ENCODE data around the gene ADSL. TPM values are rescaled to one million over a fixed set of nuclear protein-coding genes. Genes with fewer than 3 reads are reported as not detected.

Gene ADSL
- total RNA-seq, 2 donors from 2014 or later, result 56.6 to 68.8 TPM

GRCh38 chr22:40332319-40332781 lies 13.9 kb upstream of the ADSL start:
- DNase-seq (ENCODE audit: low spot score) (no peak), ATAC-seq (ENCODE audit: insufficient number of reproducible peaks, low FRiP score, low read depth) (no peak)
- TF ChIP-seq CTCF (IDR thresholded peaks at IDR 0.05), result no peak
- Histone ChIP-seq H3K36me3 (peaks cover 11% of the 10 kb centered on the region), H3K4me1 (ENCODE audit: control insufficient read depth in 1 of 2, low read depth in 2 of 2) (no peaks in the 10 kb centered on the region), H3K4me3 (no peak overlapping the region), H3K27me3 (replicated peaks; ENCODE audit: insufficient read depth) (no peaks in the 10 kb centered on the region), H3K27ac (no peak overlapping the region), H3K9me3 (no peaks in the 10 kb centered on the region)

GRCh38 chr22:40334060-40334459 lies 12.2 kb upstream of the ADSL start:
- Histone ChIP-seq H3K36me3 (peaks cover 11% of the 10 kb centered on the region), H3K9me3 (no peaks in the 10 kb centered on the region), H3K27me3 (replicated peaks; ENCODE audit: insufficient read depth) (no peaks in the 10 kb centered on the region), H3K4me3 (no peak overlapping the region), H3K27ac (no peak overlapping the region), H3K4me1 (ENCODE audit: control insufficient read depth in 1 of 2, low read depth in 2 of 2) (no peaks in the 10 kb centered on the region)
- ATAC-seq (ENCODE audit: insufficient number of reproducible peaks, low FRiP score, low read depth) (no peak), DNase-seq (ENCODE audit: low spot score) (no peak)
- no peak for TF ChIP-seq CTCF (IDR thresholded peaks at IDR 0.05)

GRCh38 chr22:40334899-40335298 lies 11.4 kb upstream of the ADSL start:
- ATAC-seq (ENCODE audit: insufficient number of reproducible peaks, low FRiP score, low read depth) (no peak), DNase-seq (ENCODE audit: low spot score) (no peak)
- Histone ChIP-seq H3K27ac (no peak overlapping the region), H3K36me3 (peaks cover 11% of the 10 kb centered on the region), H3K9me3 (no peaks in the 10 kb centered on the region), H3K4me3 (no peak overlapping the region), H3K4me1 (ENCODE audit: control insufficient read depth in 1 of 2, low read depth in 2 of 2) (no peaks in the 10 kb centered on the region), H3K27me3 (replicated peaks; ENCODE audit: insufficient read depth) (no peaks in the 10 kb centered on the region)
- TF ChIP-seq CTCF (IDR thresholded peaks at IDR 0.05), result no peak

GRCh38 chr22:40335358-40335757 lies 10.9 kb upstream of the ADSL start:
- Histone ChIP-seq H3K27me3 (replicated peaks; ENCODE audit: insufficient read depth) (no peaks in the 10 kb centered on the region), H3K9me3 (no peaks in the 10 kb centered on the region), H3K36me3 (peaks cover 8% of the 10 kb centered on the region), H3K4me3 (no peak overlapping the region), H3K27ac (no peak overlapping the region), H3K4me1 (ENCODE audit: control insufficient read depth in 1 of 2, low read depth in 2 of 2) (no peaks in the 10 kb centered on the region)
- DNase-seq (ENCODE audit: low spot score) (no peak), ATAC-seq (ENCODE audit: insufficient number of reproducible peaks, low FRiP score, low read depth) (no peak)
- no peak for TF ChIP-seq CTCF (IDR thresholded peaks at IDR 0.05)

GRCh38 chr22:40340044-40340443 lies 6.3 kb upstream of the ADSL start:
- no peak for TF ChIP-seq CTCF (IDR thresholded peaks at IDR 0.05)
- ATAC-seq (ENCODE audit: insufficient number of reproducible peaks, low FRiP score, low read depth), result no peak

More at GRCh38 chr22:40340044-40340443, 6.3 kb upstream of the ADSL start:
- no peak for DNase-seq (ENCODE audit: low spot score)
- Histone ChIP-seq H3K27me3 (replicated peaks; ENCODE audit: insufficient read depth) (no peaks in the 10 kb centered on the region), H3K27ac (no peak overlapping the region), H3K9me3 (no peaks in the 10 kb centered on the region), H3K4me3 (no peak overlapping the region), H3K4me1 (ENCODE audit: control insufficient read depth in 1 of 2, low read depth in 2 of 2) (peaks cover 0 to 1% of the 10 kb centered on the region in 2 donors), H3K36me3 (no peaks in the 10 kb centered on the region)
